ENCODE data around the gene DMWD. TPM values are rescaled to one million over a fixed set of nuclear protein-coding genes. Genes with fewer than 3 reads are reported as not detected.

Gene DMWD
- polyA plus RNA-seq, 1 of the 3 experiments (the other 2 are of a cell fraction), result 40.6 TPM

GRCh38 chr19:45828945-45829344, 36.3 kb upstream of the DMWD start:
- H4K20me1 ChIP-seq (ENCODE audit: insufficient read depth), result no peaks in the 10 kb centered on the region
- H2AFZ ChIP-seq (ENCODE audit: low read depth), result no peak overlapping the region
- H3K9ac ChIP-seq, result no peak overlapping the region
- no peaks in the 10 kb centered on the region for H3K9me2 ChIP-seq
- no peaks in the 10 kb centered on the region for H3K9me3 ChIP-seq
- peaks cover 25 to 76% of the 10 kb centered on the region in 2 experiments for H3K36me3 ChIP-seq (replicated peaks in 1 of 2; ENCODE audit: control insufficient read depth in 1 of 2, insufficient read depth in 2 of 2, low read length in 1 of 2)
- no peak for TF ChIP-seq FOXM1 (IDR thresholded peaks at IDR 0.05; ENCODE audit: low read depth)
- no peak overlapping the region for H3K4me2 ChIP-seq
- H3K4me3 ChIP-seq (ENCODE audit: low read depth in 2 of 2, low read length in 1 of 2), result no peak overlapping the region
- H3K4me1 ChIP-seq (ENCODE audit: control insufficient read depth in 1 of 2, insufficient read depth in 2 of 2, low read depth in 1 of 2, low read length in 1 of 2), result peaks cover 0 to 17% of the 10 kb centered on the region in 2 experiments; a peak in 1 of 4 replicates
- POLR2A ChIA-PET, result no interaction called here
- WGBS (ENCODE audit: low lambda C conversion rate), result 93% methylated on average over 7 of the region's 16 CpGs
- no peak overlapping the region for H3K27ac ChIP-seq (ENCODE audit: low read depth in 2 of 2, low read length in 1 of 2)
- CTCF ChIA-PET, result interaction anchor here (1.0 to 10.9 kb wide), 4 partner anchors 8 to 85 kb away, joined by 3 to 137 read pairs (median 4); partner anchors contain the start of genes FOXA3 and RSPH6A
- no peaks in the 10 kb centered on the region for H3K27me3 ChIP-seq (ENCODE audit: insufficient read depth)
- H3K79me2 ChIP-seq (ENCODE audit: insufficient read depth), result no peaks in the 10 kb centered on the region
- no peak for DNase-seq
- H3F3A ChIP-seq (replicated peaks; ENCODE audit: insufficient read depth), result no peaks in the 10 kb centered on the region

GRCh38 chr19:45828523-45828922, 35.9 kb upstream of the DMWD start:
- no peaks in the 10 kb centered on the region for H3K27me3 ChIP-seq (ENCODE audit: insufficient read depth)
- H3K4me3 ChIP-seq (ENCODE audit: low read depth in 2 of 2, low read length in 1 of 2), result no peak overlapping the region
- no peaks in the 10 kb centered on the region for H3K9me2 ChIP-seq
- DNase-seq, result no peak
- no peaks in the 10 kb centered on the region for H3K79me2 ChIP-seq (ENCODE audit: insufficient read depth)
- H3F3A ChIP-seq (replicated peaks; ENCODE audit: insufficient read depth), result no peaks in the 10 kb centered on the region
- 95% methylated on average over 9 of the region's 9 CpGs for WGBS (ENCODE audit: low lambda C conversion rate)
- ChIA-PET CTCF (interaction anchor here (0.6 to 10.9 kb wide), 6 partner anchors 8 to 302 kb away, joined by 3 to 137 read pairs (median 4); partner anchors contain the start of genes FOXA3 and RSPH6A), POLR2A (no interaction called here)
- no peak overlapping the region for H3K9ac ChIP-seq
- TF ChIP-seq JUND (IDR thresholded peaks at IDR 0.05) (no peak), ZBTB33 (IDR thresholded peaks at IDR 0.05; ENCODE audit: borderline replicate concordance, low read depth) (no peak), TEAD4 (IDR thresholded peaks at IDR 0.05; ENCODE audit: borderline replicate concordance, insufficient read depth) (no peak), NFIC (IDR thresholded peaks at IDR 0.05; ENCODE audit: borderline replicate concordance) (no peak), REST (IDR thresholded peaks at IDR 0.05; ENCODE audit: low read depth, low read length) (no peak), MXI1 (IDR thresholded peaks at IDR 0.05; ENCODE audit: low read depth, low read length) (no peak), POLR2AphosphoS5 (IDR thresholded peaks at IDR 0.05; ENCODE audit: low read depth, low read length) (no peak), SIN3A (IDR thresholded peaks at IDR 0.05; ENCODE audit: borderline replicate concordance, low read depth, low read length) (no peak), CHD2 (IDR thresholded peaks at IDR 0.05; ENCODE audit: low read length, partially characterized antibody) (no peak), MAX (IDR thresholded peaks at IDR 0.05; ENCODE audit: low read depth) (no peak), EP300 (IDR thresholded peaks at IDR 0.05; ENCODE audit: borderline replicate concordance in 1 of 2, low read depth in 1 of 2, low read length in 1 of 2) (no peak), SMC3 (IDR thresholded peaks at IDR 0.05; ENCODE audit: low read depth, low read length) (no peak), YY1 (IDR thresholded peaks at IDR 0.05; ENCODE audit: low read depth) (no peak), GABPA (IDR thresholded peaks at IDR 0.05; ENCODE audit: low read depth) (no peak), RXRA (IDR thresholded peaks at IDR 0.05; ENCODE audit: borderline replicate concordance, low read depth) (no peak), MEF2A (IDR thresholded peaks at IDR 0.05; ENCODE audit: borderline replicate concordance, low read depth) (no peak), TCF12 (IDR thresholded peaks at IDR 0.05) (no peak), USF2 (IDR thresholded peaks at IDR 0.05; ENCODE audit: borderline replicate concordance, low read depth, low read length) (no peak)
- no peak overlapping the region for H3K4me2 ChIP-seq
- H3K36me3 ChIP-seq (replicated peaks in 1 of 2; ENCODE audit: control insufficient read depth in 1 of 2, insufficient read depth in 2 of 2, low read length in 1 of 2), result peaks cover 23 to 81% of the 10 kb centered on the region in 2 experiments
- H2AFZ ChIP-seq (ENCODE audit: low read depth), result no peak overlapping the region
- peaks cover 0 to 17% of the 10 kb centered on the region in 2 experiments; a peak in 1 of 4 replicates for H3K4me1 ChIP-seq (ENCODE audit: control insufficient read depth in 1 of 2, insufficient read depth in 2 of 2, low read depth in 1 of 2, low read length in 1 of 2)
- no peak overlapping the region for H3K27ac ChIP-seq (ENCODE audit: low read depth in 2 of 2, low read length in 1 of 2)
- no peaks in the 10 kb centered on the region for H3K9me3 ChIP-seq
- no peaks in the 10 kb centered on the region for H4K20me1 ChIP-seq (ENCODE audit: insufficient read depth)

Measured in SK-N-SH (cell line).